H1 (cell line): Measurements from ENCODE around the gene PPP2R1A. TPM values are rescaled to one million over a fixed set of nuclear protein-coding genes. Genes with fewer than 3 reads are reported as not detected.

Experiments used
- CHD1 ChIP-seq: IDR thresholded peaks from 2 replicates; pipeline ENCODE4 v1.6.1; 2012; ENCODE audit warnings: low read depth, low read length, improper control_type of control experiment
- CTBP2 ChIP-seq: IDR thresholded peaks from 2 replicates; pipeline ENCODE4 v1.7.0; 2011; ENCODE audit warnings: borderline replicate concordance, mild to moderate bottlenecking, moderate library complexity, mixed read lengths, low read length; ENCODE audit not compliant: insufficient read depth, insufficient read length
- JUN ChIP-seq: IDR thresholded peaks from 2 replicates; pipeline ENCODE4 v1.6.1; 2011; ENCODE audit warnings: low read depth, mild to moderate bottlenecking, improper control_type of control experiment, low read length
- KDM1A ChIP-seq: fragments of 200-600, 300-600 bp; sonication (generic); IDR thresholded peaks from 2 replicates; pipeline ENCODE4 v1.7.1; 2016; ENCODE audit warnings: mild to moderate bottlenecking, low read length, borderline replicate concordance
- TBP ChIP-seq: IDR thresholded peaks from 2 replicates; pipeline ENCODE4 v1.6.1; 2011; ENCODE audit warnings: low read depth, low read length, improper control_type of control experiment
- polyA plus RNA-seq, 7 experiments: library from polyadenylated mRNA; depleted of rRNA in 3 of 7; stranded (reverse) in 5 of 7; unstranded in 2 of 7; fragments of >200 nt in 5 of 7; fragments of 200-250 nt in 2 of 7; gene quantifications; 1 replicate in 5 of 7; 2 replicates in 1 of 7; 4 replicates in 1 of 7; pipeline versions ENCODE4 v1.2.1 to v1.2.3, GENCODE V29; 2011 to 2013; ENCODE audit warnings: missing spikeins in 2 of 7, mixed read lengths in 2 of 7
- total RNA-seq: library from RNA; stranded (reverse); fragmentation: NEBNext Ultra II Directional; extraction: Animal tissue kit (Norgen Biotek cat#: 25700); gene quantifications from 2 replicates; pipeline ENCODE4 v1.2.1, GENCODE V29; 2021
- TF ChIP-seq, protein P1 (sequence below): IDR thresholded peaks from 2 replicates; pipeline ENCODE4 v1.6.1; 2011; ENCODE audit warnings: low read depth, mild to moderate bottlenecking, low read length; ENCODE audit not compliant: insufficient read depth

PPP2R1A gene
- total and polyA plus RNA-seq, 2 of the 8 experiments (the other 6 are each of a cell fraction or from before 2014, with no cell fraction given) = 380 to 382 TPM

DNA sequence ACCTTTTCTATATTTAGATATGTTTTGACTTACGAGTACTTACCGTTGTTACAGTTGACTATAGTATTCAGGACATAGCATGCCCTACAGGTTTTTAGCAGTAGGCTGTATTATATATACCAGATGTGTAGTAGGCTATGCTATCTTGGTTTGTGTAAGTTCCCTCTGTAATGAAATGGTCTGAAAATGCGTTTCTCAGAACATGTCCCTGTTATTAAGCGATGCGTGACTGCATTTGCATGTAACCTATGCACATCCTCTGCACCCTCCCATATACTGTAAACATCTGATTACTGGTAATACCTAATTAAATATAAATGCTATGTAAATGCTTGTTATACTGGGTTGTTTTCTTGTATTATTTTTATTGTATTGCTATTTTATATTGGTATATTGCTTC lies 86.1 kb downstream of the PPP2R1A start (continued):
- TF ChIP-seq JUN (no peak), TBP (no peak), CHD1 (no peak), CTBP2 (no peak), KDM1A (no peak)
- TF ChIP-seq, protein P1, sequence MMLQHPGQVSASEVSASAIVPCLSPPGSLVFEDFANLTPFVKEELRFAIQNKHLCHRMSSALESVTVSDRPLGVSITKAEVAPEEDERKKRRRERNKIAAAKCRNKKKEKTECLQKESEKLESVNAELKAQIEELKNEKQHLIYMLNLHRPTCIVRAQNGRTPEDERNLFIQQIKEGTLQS = no peak
- TF ChIP-seq, all 59 proteins: peak for 0
